HepG2 (cell line): Measurements from ENCODE around the gene CACNG5. TPM values are rescaled to one million over a fixed set of nuclear protein-coding genes. Genes with fewer than 3 reads are reported as not detected.

Experiments
- AGO2 ChIP-seq: fragments of 200-400 bp; formaldehyde crosslinking; optimal IDR thresholded peaks from 2 replicates; pipeline ENCODE3; 2017; ENCODE audit warnings: mild to moderate bottlenecking, low read depth, low read length, moderate library complexity
- CBX2 ChIP-seq, 2 experiments: fragments of 200-600 bp in 1 of 2; sonication (generic); formaldehyde crosslinking in 1 of 2; IDR thresholded peaks; 2 replicates each; pipeline versions ENCODE4 v1.7.0 to v1.8.1; 2018 to 2022; ENCODE audit warnings: low read depth in 2 of 2, low read length in 1 of 2, mild to moderate bottlenecking in 1 of 2, missing genetic modification reagents in 1 of 2
- CCAR2 ChIP-seq: fragments of 200-400 bp; formaldehyde crosslinking; optimal IDR thresholded peaks from 2 replicates; pipeline ENCODE3; 2018; ENCODE audit warnings: low read depth, mild to moderate bottlenecking, low read length, moderate library complexity
- CSRNP2 ChIP-seq: sonication (generic); formaldehyde crosslinking; conservative IDR thresholded peaks from 2 replicates; pipeline ENCODE4 v1.8.0; 2022; ENCODE audit warnings: low read depth, missing genetic modification reagents
- DZIP1 ChIP-seq: sonication (generic); formaldehyde crosslinking; IDR thresholded peaks from 2 replicates; pipeline ENCODE4 v1.5.0; 2020; ENCODE audit warnings: mild to moderate bottlenecking, missing genetic modification reagents
- GPBP1L1 ChIP-seq: sonication (generic); formaldehyde crosslinking; IDR thresholded peaks from 2 replicates; pipeline ENCODE4 v1.5.0; 2020; ENCODE audit warnings: mild to moderate bottlenecking, missing genetic modification reagents
- GZF1 ChIP-seq: sonication (generic); formaldehyde crosslinking; IDR thresholded peaks from 2 replicates; pipeline ENCODE4 v1.5.1; 2020; ENCODE audit warnings: mild to moderate bottlenecking, missing genetic modification reagents
- HNRNPH1 ChIP-seq: fragments of 200-400 bp; formaldehyde crosslinking; optimal IDR thresholded peaks from 2 replicates; pipeline ENCODE3; 2017; ENCODE audit warnings: mild to moderate bottlenecking, low read depth, low read length
- MED8 ChIP-seq: sonication (generic); formaldehyde crosslinking; IDR thresholded peaks from 2 replicates; pipeline ENCODE4 v1.8.1; 2023; ENCODE audit warnings: mild to moderate bottlenecking, missing genetic modification reagents; ENCODE audit not compliant: insufficient replicate concordance
- MEF2D ChIP-seq: sonication (generic); formaldehyde crosslinking; IDR thresholded peaks from 2 replicates; pipeline ENCODE4 v1.5.1; 2020; ENCODE audit warnings: mild to moderate bottlenecking, missing genetic modification reagents
- MYC ChIP-seq: sonication (generic); formaldehyde crosslinking; IDR thresholded peaks from 2 replicates; pipeline ENCODE4 v1.9.0; 2021; ENCODE audit warnings: missing genetic modification reagents, borderline replicate concordance
- NR2C2 ChIP-seq: sonication (generic); formaldehyde crosslinking; IDR thresholded peaks from 2 replicates; pipeline ENCODE4 v1.4.0; 2020; ENCODE audit warnings: missing genetic modification reagents, mild to moderate bottlenecking, moderate library complexity, borderline replicate concordance
- PBX2 ChIP-seq: IDR thresholded peaks from 2 replicates; pipeline ENCODE4 v1.6.1; 2016; ENCODE audit warnings: control low read depth
- PRPF4 ChIP-seq: fragments of 200-400 bp; formaldehyde crosslinking; IDR thresholded peaks from 2 replicates; pipeline ENCODE4 v1.6.1; 2016; ENCODE audit warnings: low read length, low read depth; ENCODE audit not compliant: poor library complexity, severe bottlenecking
- RNF2 ChIP-seq: fragments of 450-650 bp; conservative IDR thresholded peaks from 2 replicates; pipeline ENCODE4 v1.6.1; 2016; ENCODE audit warnings: low read depth
- SNAPC5 ChIP-seq: sonication (generic); formaldehyde crosslinking; IDR thresholded peaks from 2 replicates; pipeline ENCODE4 v1.8.1; 2023; ENCODE audit warnings: mild to moderate bottlenecking, missing genetic modification reagents, borderline replicate concordance
- SP1 ChIP-seq, 2 experiments: fragments of 450-650 bp in 1 of 2; sonication (generic) in 1 of 2; formaldehyde crosslinking in 1 of 2; IDR thresholded peaks; 2 replicates each; pipeline versions ENCODE4 v1.4.0 to v1.6.1; 2016 to 2020; ENCODE audit warnings: missing genetic modification reagents in 1 of 2
- THYN1 ChIP-seq: sonication (generic); formaldehyde crosslinking; IDR thresholded peaks from 2 replicates; pipeline ENCODE4 v1.8.1; 2023; ENCODE audit warnings: low read depth, mild to moderate bottlenecking, moderate library complexity, missing genetic modification reagents, borderline replicate concordance
- ZFP62 ChIP-seq: sonication (generic); formaldehyde crosslinking; IDR thresholded peaks from 2 replicates; pipeline ENCODE4 v1.4.0; 2020; ENCODE audit warnings: missing genetic modification reagents
- ZNF234 ChIP-seq: sonication (generic); formaldehyde crosslinking; conservative IDR thresholded peaks from 2 replicates; pipeline ENCODE4 v1.5.1; 2020; ENCODE audit warnings: mild to moderate bottlenecking, missing genetic modification reagents
- ZNF414 ChIP-seq: sonication (generic); formaldehyde crosslinking; IDR thresholded peaks from 2 replicates; pipeline ENCODE4 v1.5.0; 2020; ENCODE audit warnings: missing genetic modification reagents
- ZNF720 ChIP-seq: sonication (generic); formaldehyde crosslinking; IDR thresholded peaks from 2 replicates; pipeline ENCODE4 v1.4.0; 2020; ENCODE audit warnings: missing genetic modification reagents
- ZSCAN31 ChIP-seq: sonication (generic); formaldehyde crosslinking; IDR thresholded peaks from 2 replicates; pipeline ENCODE4 v1.5.0; 2020; ENCODE audit warnings: low read depth, mild to moderate bottlenecking, missing genetic modification reagents
- polyA plus RNA-seq, 8 experiments: library from polyadenylated mRNA; depleted of rRNA in 3 of 8; stranded (reverse) in 7 of 8; unstranded in 1 of 8; fragments of >200 nt; fragmentation: Illumina TruSeq in 4 of 8; extraction: Trizol in 4 of 8; gene quantifications; 2 replicates each; pipeline versions ENCODE4 v1.2.1 to v1.2.3, GENCODE V29; 2011 to 2016; ENCODE audit warnings: low read depth in 4 of 8, missing spikeins in 1 of 8, mixed read lengths in 1 of 8; ENCODE audit not compliant: insufficient read depth in 1 of 8
- total RNA-seq, 5 experiments: library from RNA; depleted of rRNA; stranded (reverse); fragments of >200 nt; fragmentation: Illumina TruSeq; extraction: Trizol; gene quantifications; 2 replicates each; pipeline ENCODE4 v1.2.3, GENCODE V29; 2016; ENCODE audit warnings: low read depth in 1 of 5

Gene CACNG5
- total and polyA plus RNA-seq, 2 of the 13 experiments (the other 11 are each of a cell fraction or from before 2014, with no cell fraction given), result not detected

GRCh38 chr17:66829386-66829864 lies 5.5 kb upstream of the CACNG5 start (continued):
- TF ChIP-seq PRPF4 (no peak), ZNF720 (CRISPR knock-in tag) (no peak), GPBP1L1 (CRISPR knock-in tag) (no peak), THYN1 (CRISPR knock-in tag) (no peak), RNF2 (no peak), HNRNPH1 (no peak), ZNF414 (CRISPR knock-in tag) (no peak), AGO2 (no peak), MED8 (CRISPR knock-in tag) (no peak), ZFP62 (CRISPR knock-in tag) (no peak), CBX2 (IDR thresholded peaks at IDR 0.05; ENCODE audit: low read depth, low read length) (no peak), CBX2 (CRISPR knock-in tag; IDR thresholded peaks at IDR 0.05; ENCODE audit: low read depth) (no peak), ZNF234 (CRISPR knock-in tag) (no peak), NR2C2 (no peak), MEF2D (no peak), MYC (CRISPR knock-in tag) (no peak), CSRNP2 (CRISPR knock-in tag) (no peak), PBX2 (CRISPR knock-in tag) (no peak), ZSCAN31 (CRISPR knock-in tag) (no peak), SP1 (IDR thresholded peaks at IDR 0.05) (no peak), SP1 (CRISPR knock-in tag; IDR thresholded peaks at IDR 0.05) (no peak), DZIP1 (CRISPR knock-in tag) (no peak), CCAR2 (no peak), SNAPC5 (0 out of 2 replicates have a peak, but pooled peaks have one; percentile 63), GZF1 (CRISPR knock-in tag) (no peak)
